ENCODE measurements around the gene FAM222A. TPM values are rescaled to one million over a fixed set of nuclear protein-coding genes. Genes with fewer than 3 reads are reported as not detected.

Gene FAM222A
- total RNA-seq, 1 donor from 2014 or later, result 11.0 TPM

DNA sequence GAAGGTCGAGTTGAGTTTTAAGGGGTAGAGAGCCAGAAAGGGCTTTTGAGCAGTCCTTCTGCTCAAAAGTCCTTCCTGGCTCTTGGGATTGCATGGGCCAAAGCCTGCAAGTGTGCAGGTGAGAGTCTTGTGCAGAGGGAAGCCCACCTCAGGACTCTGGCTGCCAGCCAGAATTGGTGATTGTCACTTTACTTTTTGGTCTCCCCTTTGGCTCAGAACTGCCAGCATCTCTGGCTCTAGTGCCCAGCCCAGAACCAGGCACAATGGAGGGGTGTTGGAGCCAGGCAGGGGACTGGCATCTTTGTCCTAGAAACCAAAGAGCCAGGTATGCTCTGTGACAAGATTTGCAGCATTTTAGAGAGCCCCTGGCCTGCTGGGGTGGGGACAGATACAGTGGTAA lies 23.5 kb downstream of the FAM222A start:
- DNase-seq (ENCODE audit: low spot score), result no peak

DNA sequence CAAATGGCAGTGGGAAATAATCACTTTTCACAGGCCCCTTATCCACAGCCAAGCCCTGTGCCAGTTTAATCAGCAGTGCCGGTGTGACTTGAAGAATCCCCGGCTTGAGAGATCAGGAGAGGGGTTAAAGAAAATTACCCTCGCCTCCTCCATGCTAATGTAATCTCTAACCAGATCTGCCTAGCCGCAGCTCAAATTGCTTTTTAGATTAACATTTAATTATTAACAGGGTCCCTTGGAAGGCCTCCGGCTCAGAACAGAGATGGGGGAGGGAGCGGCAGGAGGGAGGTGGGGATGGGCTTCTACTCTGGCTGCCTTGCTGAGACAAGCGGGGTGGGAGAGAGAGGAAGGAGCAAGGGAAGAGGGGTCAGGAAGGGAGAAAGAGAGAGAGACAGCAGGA lies 24.0 kb downstream of the FAM222A start:
- no peak for DNase-seq (ENCODE audit: low spot score)

- no peak for DNase-seq (ENCODE audit: low spot score)
These were observed 24.6 kb downstream of the FAM222A start for GRCh38 chr12:109738209-109738608.

DNA sequence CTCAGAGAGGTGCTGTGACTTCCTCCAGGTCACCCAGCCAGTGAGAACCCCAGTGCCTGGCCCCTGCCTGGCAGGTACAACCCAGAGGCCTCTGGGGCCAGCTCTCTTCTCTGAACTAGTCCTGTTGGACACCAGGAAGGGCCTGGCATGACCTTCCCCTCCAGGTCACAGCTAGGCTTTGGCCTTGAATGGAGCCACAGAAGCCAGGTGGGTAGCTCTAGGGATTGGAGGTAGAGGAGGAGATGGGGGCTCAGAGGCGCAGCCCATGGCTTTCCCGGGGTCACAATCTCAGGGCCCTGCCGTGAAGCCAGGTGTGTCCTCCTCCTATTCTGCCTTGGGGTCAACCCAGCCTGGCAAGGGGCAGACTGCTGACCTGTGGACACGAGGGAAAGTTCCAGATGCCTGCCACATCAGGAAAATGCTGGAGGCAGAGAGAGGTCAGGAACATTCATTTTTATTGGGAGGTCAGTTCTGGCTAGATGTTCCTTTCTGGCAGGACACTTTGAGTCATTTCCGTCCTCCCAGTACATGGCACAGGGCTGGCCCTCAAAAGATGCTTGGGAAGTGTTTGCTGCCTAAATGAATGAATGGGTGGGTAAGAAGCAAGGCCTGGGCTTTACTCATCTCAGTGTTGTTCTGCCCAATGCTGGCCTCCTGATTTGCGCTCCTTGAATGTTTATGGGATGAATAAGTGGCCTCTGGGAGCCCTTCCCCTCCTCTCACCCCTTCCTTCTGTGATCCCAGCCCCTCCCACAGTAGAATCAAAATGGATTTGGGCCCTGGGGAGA lies 25.4 kb downstream of the FAM222A start:
- DNase-seq (ENCODE audit: low spot score), result no peak

- DNase-seq (ENCODE audit: low spot score), result no peak
These were observed 26.4 kb downstream of the FAM222A start for GRCh38 chr12:109739747-109740693.

DNA sequence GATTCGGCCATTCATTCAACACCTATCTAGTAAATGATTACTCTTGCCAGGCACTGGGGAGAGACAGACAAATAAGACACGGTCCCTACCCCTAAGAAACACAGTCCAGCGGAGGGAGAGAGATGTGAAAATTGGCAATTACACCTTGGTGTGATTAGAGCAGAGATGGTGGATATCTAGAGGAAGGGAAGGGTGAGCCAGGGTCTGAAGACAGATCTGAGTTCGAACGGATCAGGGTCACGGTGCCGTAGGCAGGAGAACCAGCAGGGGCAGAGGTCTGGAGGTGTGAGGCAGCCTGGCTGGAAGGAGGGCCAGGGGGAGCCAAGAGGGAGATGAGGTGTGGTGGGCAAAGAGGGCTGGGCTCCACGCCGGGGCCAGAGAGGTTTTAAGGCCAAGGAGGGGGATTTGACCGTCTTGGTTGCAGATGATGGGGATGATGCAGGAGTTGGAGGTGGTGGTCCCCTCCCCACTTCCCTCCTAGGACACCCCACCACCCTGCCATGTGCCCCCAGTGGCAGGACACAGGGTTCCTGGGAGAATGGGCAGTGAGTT lies 27.1 kb downstream of the FAM222A start:
- no peak for DNase-seq (ENCODE audit: low spot score)

DNA sequence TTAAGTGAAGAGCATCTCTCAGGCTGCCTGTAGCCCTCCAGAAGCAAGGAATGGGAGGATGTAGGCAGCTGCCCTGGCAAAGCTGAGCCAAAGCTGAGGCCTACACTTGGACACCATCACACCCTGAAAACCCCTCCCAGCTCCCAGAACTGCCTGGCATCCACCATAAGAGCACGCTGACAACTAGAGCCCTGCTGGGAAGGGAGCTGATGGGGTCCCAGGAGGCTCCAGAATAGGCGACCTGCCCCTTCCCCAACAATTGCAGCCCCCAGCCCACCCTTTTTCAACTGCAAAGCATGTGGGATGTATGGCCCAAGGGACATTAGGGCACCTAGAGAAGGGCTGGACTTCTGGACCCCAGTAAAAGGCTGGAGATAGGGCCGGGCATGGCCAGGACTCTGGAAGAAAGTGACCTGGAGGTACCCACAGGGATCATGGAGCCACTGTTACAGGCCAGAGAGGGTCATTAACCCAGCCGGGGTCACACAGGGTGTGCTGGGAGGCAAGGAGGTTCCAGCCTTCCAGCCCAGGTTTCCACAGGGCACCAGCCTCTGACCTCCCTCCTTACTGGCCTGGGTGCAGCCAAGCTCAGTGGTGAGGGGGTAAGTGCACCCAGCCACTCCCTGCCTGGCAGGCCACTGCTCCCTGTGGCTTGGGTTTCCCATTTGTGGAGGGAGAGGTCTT lies 27.8 kb downstream of the FAM222A start:
- no peak for DNase-seq (ENCODE audit: low spot score)

DNA sequence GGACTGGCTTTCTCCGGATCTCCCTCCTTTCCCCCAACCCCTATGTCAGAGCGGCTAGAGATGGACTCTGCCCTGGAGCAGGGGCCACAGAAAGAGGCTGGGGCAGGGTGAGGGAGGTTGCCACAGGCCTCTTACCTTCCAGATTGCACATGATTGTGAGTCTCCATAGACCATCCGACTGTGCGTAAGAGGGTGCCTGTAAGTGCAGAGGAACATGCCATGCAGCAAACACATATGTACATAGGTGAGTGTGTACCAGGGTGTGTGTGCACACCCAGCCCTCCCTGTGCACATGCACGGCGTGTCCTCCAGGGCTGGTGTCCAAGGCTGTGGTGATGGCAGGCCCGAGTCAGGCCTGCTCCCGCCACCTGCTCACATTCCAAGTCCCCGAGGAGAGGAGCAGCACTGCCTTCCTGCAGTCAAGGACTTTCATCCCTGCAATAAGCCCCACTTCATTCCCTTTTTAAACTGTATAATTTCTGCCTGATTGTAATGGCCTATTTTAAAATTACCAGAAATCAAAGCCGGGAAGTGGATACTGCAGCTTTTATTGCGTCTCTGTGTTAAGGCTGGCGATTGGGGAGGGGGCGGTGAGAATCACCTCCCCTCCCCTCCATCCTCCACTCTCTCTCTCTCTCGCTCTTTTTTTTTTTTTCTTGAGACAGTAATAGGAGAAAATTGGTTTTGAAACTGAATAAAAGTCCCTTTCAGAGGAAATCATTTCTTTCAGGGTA lies 28.5 kb downstream of the FAM222A start:
- DNase-seq (ENCODE audit: low spot score), result no peak

- DNase-seq (ENCODE audit: low spot score), result no peak
These were observed 29.7 kb downstream of the FAM222A start for GRCh38 chr12:109743076-109743910.

DNA sequence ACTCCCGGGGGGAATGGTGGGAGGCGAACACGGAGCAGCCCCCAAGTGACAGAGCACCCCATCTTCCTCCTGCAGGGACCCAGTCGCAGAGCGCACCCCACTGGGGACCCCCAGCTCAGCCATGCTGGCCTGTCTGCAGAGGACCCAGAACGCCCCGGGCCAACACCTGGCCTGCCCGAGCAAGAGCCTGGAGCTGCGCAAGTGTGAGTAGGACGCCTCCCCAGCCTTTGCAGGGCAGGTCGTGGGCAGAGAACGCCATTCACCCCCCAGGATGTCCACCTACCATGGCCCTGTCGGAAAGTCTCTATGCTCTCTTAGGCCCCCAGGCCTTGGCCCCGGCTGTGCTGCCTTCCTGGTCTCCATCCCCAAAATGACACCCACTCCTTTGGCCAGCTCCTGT lies 30.4 kb downstream of the FAM222A start:
- DNase-seq (ENCODE audit: low spot score), result no peak

GRCh38 chr12:109744986-109745942 lies 31.6 kb downstream of the FAM222A start:
- no peak for DNase-seq (ENCODE audit: low spot score)

GRCh38 chr12:109752117-109753053 lies 38.8 kb downstream of the FAM222A start:
- DNase-seq (ENCODE audit: low spot score), result no peak

DNA sequence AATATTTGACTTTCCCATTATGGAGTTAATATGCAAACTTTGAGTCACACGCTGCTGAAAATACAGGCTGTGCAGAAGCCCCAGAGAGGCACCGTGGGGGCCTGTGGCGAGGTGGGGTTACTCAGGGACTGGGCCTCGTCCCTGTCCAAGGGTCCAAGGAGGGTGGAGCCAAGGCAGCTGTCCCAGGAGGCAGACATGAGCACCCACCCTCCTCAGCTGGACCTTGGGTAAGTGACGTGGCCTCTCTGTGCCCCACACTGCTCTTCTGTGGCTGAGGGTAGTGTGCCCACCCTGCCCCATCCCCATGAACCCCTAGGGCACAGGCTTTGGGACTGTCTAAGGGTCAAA lies 39.4 kb downstream of the FAM222A start:
- no peak for DNase-seq (ENCODE audit: low spot score)

DNA sequence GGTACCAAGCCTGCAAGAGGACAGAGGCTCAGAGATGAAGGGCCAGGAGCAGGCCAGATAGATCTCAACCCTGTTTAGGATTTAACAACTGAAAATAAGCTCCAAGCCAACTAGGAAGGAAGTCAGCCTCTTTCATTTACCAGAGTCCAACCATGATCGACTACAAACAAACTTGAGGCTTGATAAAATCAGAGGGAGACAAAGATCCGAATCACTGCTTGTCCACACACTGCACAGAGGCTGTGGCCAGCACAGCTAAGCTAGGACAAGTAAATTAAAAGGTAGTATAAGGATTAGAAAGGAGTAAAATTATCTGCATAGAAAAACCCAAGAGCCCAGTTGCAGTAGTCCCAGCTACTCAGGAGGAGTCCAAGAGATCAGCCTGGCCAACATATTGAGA lies 40.3 kb downstream of the FAM222A start:
- DNase-seq (ENCODE audit: low spot score), result no peak

DNA sequence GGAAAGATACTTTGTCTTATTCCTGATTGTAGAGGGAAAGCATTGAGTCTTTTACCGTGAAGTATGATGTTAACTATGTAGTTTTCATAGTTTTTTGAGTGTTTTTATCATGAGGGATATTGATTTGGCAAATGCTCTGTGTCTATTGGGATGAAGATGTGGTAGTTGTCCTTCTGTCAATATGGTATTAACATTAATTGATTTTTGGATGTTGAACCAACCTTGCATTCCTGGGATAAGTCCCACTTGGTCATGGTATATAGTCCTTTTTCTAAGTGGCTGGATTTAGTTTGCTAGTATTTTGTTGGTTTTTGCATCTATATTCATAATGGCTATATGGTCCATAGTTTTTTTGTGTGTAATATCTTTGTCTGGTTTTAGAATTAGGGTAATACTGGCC lies 42.8 kb downstream of the FAM222A start:
- DNase-seq (ENCODE audit: low spot score), result no peak

DNA sequence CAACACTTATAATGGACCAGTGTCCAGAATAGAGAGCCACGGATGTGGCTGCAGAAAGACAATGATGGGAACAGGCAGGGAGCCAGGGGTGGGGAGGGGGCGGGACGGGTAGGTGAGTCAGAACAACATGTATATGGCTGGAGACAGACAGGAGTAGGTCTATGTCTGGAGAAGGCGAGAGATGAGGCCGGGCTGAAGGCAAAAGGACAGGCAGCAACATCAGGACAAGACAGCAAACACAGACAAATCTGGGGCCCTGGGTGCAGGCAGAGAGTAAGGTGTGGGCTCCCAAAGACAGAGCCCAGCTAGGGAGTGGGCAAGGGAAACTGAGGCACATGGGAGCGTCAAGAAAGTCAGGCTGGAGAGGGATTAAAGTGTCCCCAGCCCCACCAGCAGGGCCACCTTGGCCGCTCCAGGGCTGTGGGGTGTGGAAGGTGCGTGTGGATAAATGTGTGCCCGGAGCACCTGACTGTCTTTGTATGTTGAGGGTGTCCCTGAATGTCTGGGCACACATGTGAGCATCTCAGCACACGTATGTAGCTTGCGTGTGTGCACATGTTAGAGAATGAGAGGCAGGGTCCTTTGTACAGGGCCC lies 44.1 kb downstream of the FAM222A start:
- DNase-seq (ENCODE audit: low spot score), result no peak

All from mucosa of gallbladder (tissue), 1 donor.